SK-N-SH treated with all-trans-retinoic acid at 6 μM for 48 hours (cell line): ENCODE results near the gene PADI3.

Experiments
- ARNTL ChIP-seq: fragments of 450-650 bp; formaldehyde crosslinking; IDR thresholded peaks from 2 replicates; pipeline ENCODE4 v1.5.0; 2020; ENCODE audit warnings: low read depth, mild to moderate bottlenecking, moderate library complexity, borderline replicate concordance
- CSDC2 ChIP-seq: fragments of 250-450 bp; sonication (Bioruptor Pico); IDR thresholded peaks from 2 replicates; pipeline ENCODE4 v1.5.0; 2020; ENCODE audit warnings: mild to moderate bottlenecking, moderate library complexity
- GLIS3 ChIP-seq: fragments of 250-450 bp; sonication (Bioruptor Pico); IDR thresholded peaks from 2 replicates; pipeline ENCODE4 v1.5.0; 2020; ENCODE audit warnings: mild to moderate bottlenecking, moderate library complexity
- OSR1 ChIP-seq: fragments of 250-450 bp; sonication (Bioruptor Pico); IDR thresholded peaks from 2 replicates; pipeline ENCODE4 v1.8.0; 2022; ENCODE audit warnings: moderate library complexity, mild to moderate bottlenecking, inconsistent platforms
- ZC3H10 ChIP-seq: fragments of 250-450 bp; sonication (Bioruptor Pico); IDR thresholded peaks from 2 replicates; pipeline ENCODE4 v1.5.1; 2021; ENCODE audit warnings: mild to moderate bottlenecking, moderate library complexity
- ZFP3 ChIP-seq: fragments of 250-450 bp; sonication (Bioruptor Pico); IDR thresholded peaks from 2 replicates; pipeline ENCODE4 v1.5.0; 2020; ENCODE audit warnings: mild to moderate bottlenecking, moderate library complexity
- ZNF70 ChIP-seq: fragments of 450-650 bp; formaldehyde crosslinking; IDR thresholded peaks from 2 replicates; pipeline ENCODE4 v1.5.0; 2020; ENCODE audit warnings: mild to moderate bottlenecking, moderate library complexity
- TF ChIP-seq, protein P1 (sequence below): fragments of 250-450 bp; sonication (Bioruptor Pico); IDR thresholded peaks from 2 replicates; pipeline ENCODE4 v1.8.0; 2020; ENCODE audit warnings: mild to moderate bottlenecking, moderate library complexity, borderline replicate concordance

GRCh38 chr1:17250601-17251000 lies 1.7 kb downstream of the PADI3 start:
- TF ChIP-seq GLIS3 (CRISPR knock-in tag) = no peak
- TF ChIP-seq CSDC2 (CRISPR knock-in tag) = no peak
- TF ChIP-seq ZNF70 (CRISPR knock-in tag) = no peak
- TF ChIP-seq OSR1 (CRISPR knock-in tag) = no peak
- TF ChIP-seq, protein P1, sequence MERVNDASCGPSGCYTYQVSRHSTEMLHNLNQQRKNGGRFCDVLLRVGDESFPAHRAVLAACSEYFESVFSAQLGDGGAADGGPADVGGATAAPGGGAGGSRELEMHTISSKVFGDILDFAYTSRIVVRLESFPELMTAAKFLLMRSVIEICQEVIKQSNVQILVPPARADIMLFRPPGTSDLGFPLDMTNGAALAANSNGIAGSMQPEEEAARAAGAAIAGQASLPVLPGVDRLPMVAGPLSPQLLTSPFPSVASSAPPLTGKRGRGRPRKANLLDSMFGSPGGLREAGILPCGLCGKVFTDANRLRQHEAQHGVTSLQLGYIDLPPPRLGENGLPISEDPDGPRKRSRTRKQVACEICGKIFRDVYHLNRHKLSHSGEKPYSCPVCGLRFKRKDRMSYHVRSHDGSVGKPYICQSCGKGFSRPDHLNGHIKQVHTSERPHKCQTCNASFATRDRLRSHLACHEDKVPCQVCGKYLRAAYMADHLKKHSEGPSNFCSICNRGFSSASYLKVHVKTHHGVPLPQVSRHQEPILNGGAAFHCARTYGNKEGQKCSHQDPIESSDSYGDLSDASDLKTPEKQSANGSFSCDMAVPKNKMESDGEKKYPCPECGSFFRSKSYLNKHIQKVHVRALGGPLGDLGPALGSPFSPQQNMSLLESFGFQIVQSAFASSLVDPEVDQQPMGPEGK (CRISPR knock-in tag) = no peak
- no peak for TF ChIP-seq ZFP3
- TF ChIP-seq ZC3H10 (CRISPR knock-in tag) = no peak
- TF ChIP-seq ARNTL (CRISPR knock-in tag) = no peak
